SK-N-MC (cell line): Measurements from ENCODE around the gene PRC1.

Experiments
- EZH2 ChIP-seq: fragments of 200-600 bp; sonication (generic); IDR thresholded peaks from one replicate; pipeline ENCODE4 v1.6.1; 2017; ENCODE audit warnings: antibody characterized with exemption
- FOXP2 ChIP-seq: optimal IDR thresholded peaks from 2 replicates; pipeline ENCODE3; 2011; ENCODE audit warnings: mild to moderate bottlenecking, moderate library complexity; ENCODE audit not compliant: insufficient read depth; ENCODE audit errors: extremely low read length, control extremely low read depth
- POLR2AphosphoS5 ChIP-seq: IDR thresholded peaks from 2 replicates; pipeline ENCODE4 v1.6.1; 2012; ENCODE audit warnings: mild to moderate bottlenecking, low read depth, low read length, borderline replicate concordance

DNA sequence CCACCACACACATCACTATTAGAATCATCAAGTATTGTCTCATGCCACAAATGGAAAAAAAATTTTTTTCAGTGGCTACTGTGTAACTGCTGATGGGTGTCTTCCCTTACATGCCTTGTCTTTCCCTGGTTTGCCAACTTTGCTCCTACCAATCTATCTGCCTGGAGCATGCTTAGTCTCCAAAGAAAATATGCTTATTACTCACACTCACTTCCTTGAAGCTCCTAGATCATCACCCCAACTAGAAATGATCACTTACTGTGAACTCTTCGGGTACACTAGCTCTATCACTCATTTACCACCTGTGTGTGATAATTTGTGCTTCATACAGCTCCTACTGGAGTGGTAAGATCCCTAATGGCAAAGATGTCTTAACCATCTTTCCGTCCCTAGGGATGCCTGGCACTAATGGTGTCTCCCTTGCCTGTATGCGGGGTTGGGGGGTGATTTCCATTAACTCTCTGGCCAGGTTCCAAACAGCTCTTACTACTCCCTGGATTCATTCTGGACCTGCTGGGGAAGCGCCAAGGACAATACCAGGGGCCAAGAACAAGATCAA lies 27.3 kb upstream of the PRC1 start:
- TF ChIP-seq POLR2AphosphoS5 (no peak), EZH2 (no peak), FOXP2 (no peak)
